ENCODE measurements around the gene CSMD2. TPM values are rescaled to one million over a fixed set of nuclear protein-coding genes. Genes with fewer than 3 reads are reported as not detected.

CSMD2 gene
- total and polyA plus RNA-seq, 2 of the 8 experiments (the other 6 are each of a cell fraction or from before 2014, with no cell fraction given) = 7.0 to 14.7 TPM

DNA sequence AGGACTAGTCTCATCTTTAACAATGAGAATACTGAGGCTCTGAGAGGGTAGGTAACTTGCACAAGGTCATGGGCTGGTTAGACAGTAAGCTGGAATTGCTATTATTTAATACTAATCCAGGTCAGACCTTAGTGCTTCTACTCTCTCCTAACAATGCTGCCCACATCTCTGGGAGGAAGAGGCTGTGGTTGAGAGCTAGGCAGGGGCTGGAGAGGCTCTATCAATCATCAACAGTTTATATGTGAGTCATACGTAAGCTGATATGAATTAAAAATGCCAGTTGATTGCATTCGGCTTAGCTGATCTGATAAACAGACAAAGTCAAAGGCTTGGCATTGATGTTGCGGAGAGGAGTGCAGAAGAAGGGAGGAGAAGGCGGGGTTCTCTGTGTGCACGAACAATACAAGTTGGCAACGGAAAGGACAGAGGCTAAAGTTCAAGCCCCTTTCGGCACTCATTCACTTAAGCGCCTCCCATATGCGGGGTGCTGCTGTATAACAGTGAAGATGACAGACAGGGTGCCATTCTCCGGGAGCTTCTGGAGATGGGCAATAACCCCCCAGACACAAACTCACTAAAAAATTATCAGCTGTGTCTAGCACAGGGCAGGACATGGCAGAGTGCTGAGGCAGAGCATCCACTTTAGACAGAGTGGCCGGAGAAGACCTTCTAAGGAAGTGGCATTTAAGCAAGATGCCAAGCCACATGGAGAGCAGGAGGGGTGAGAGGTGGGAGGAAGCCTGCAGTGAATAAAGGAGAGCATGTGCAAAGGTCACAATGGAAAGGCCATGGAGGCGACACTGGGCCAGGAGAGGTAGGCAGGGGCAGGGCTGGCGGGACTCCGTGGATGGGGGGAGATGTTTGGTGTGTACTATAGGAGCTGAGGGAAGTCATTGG is 497.4 kb downstream of the CSMD2 start:
- POLR2A ChIA-PET (ENCODE audit: partially characterized antibody) = no interaction called here
- Histone ChIP-seq H3K9me3 (ENCODE audit: insufficient read depth in 2 of 2, low read depth in 1 of 2, low read length in 1 of 2) (peaks cover 10 to 23% of the 10 kb centered on the region in 2 experiments; a peak in 3 of 4 replicates), H3K36me3 (ENCODE audit: control insufficient read depth in 2 of 4, insufficient read depth in 4 of 4, low read length in 3 of 4) (peaks cover 0 to 21% (median 5%) of the 10 kb centered on the region in 4 experiments; a peak in 4 of 8 replicates), H3K79me2 (ENCODE audit: control insufficient read depth in 1 of 2, insufficient read depth in 2 of 2, low read length in 2 of 2) (no peaks in the 10 kb centered on the region), H3K23ac (ENCODE audit: insufficient read length) (no peak overlapping the region), H2AFZ (ENCODE audit: low read length) (no peak overlapping the region), H2BK12ac (ENCODE audit: low read depth, low read length) (no peak overlapping the region), H3K4me2 (ENCODE audit: insufficient read depth in 1 of 2, low read depth in 2 of 2, low read length in 2 of 2) (no peak overlapping the region), H3K4me1 (replicated peaks in 1 of 4; ENCODE audit: control insufficient read depth in 3 of 4, insufficient read depth in 4 of 4, low read length in 3 of 4) (no peaks in the 10 kb centered on the region), H3K18ac (ENCODE audit: extremely low read depth, low read length) (no peak overlapping the region), H4K91ac (replicated peaks; ENCODE audit: insufficient read length, low read length) (no peak overlapping the region), H3K4ac (replicated peaks; ENCODE audit: insufficient read length, low read depth, low read length) (no peak overlapping the region), H2AK5ac (ENCODE audit: low read depth, low read length) (no peak overlapping the region), H3K27me3 (replicated peaks in 1 of 4; ENCODE audit: control insufficient read depth in 3 of 4, extremely low read depth in 1 of 4, insufficient read depth in 3 of 4, low read length in 3 of 4) (no peaks in the 10 kb centered on the region; a peak in 1 of 7 replicates), H2BK120ac (replicated peaks; ENCODE audit: low read depth, low read length) (no peak overlapping the region), H3K23me2 (ENCODE audit: low read depth, low read length) (no peaks in the 10 kb centered on the region), H3K27ac (ENCODE audit: low read depth, low read length) (no peak overlapping the region), H4K8ac (ENCODE audit: extremely low read depth, insufficient read depth, low read length) (no peak overlapping the region), H3K9ac (replicated peaks in 1 of 4; ENCODE audit: extremely low read depth in 1 of 4, low read depth in 3 of 4, low read length in 3 of 4) (no peak overlapping the region), H2BK20ac (ENCODE audit: low read length) (no peak overlapping the region), H3K4me3 (ENCODE audit: extremely low read depth in 1 of 4, insufficient read depth in 2 of 4, low read depth in 3 of 4, low read length in 4 of 4) (no peak overlapping the region), H2BK5ac (ENCODE audit: low read depth, low read length) (no peak overlapping the region), H4K5ac (ENCODE audit: insufficient read length, low read depth, low read length) (no peak overlapping the region), H3K14ac (ENCODE audit: insufficient read length) (no peak overlapping the region), H3K79me1 (ENCODE audit: low read depth, low read length) (no peaks in the 10 kb centered on the region), H3K56ac (replicated peaks; ENCODE audit: insufficient read length, low read depth, low read length) (no peak overlapping the region), H4K20me1 (replicated peaks in 1 of 2; ENCODE audit: control insufficient read depth in 1 of 2, insufficient read depth in 2 of 2, low read length in 2 of 2) (no peaks in the 10 kb centered on the region), H2BK15ac (ENCODE audit: low read length) (no peak overlapping the region)
- TF ChIP-seq CEBPB (IDR thresholded peaks at IDR 0.05; ENCODE audit: low read depth, low read length) = no peak
- TF ChIP-seq SP1 (IDR thresholded peaks at IDR 0.05; ENCODE audit: low read depth, low read length) = no peak
- no peak for TF ChIP-seq EP300 (IDR thresholded peaks at IDR 0.05; ENCODE audit: borderline replicate concordance in 1 of 2, low read depth in 2 of 2, low read length in 2 of 2)
- TF ChIP-seq POU5F1 (IDR thresholded peaks at IDR 0.05; ENCODE audit: low read depth, low read length) = no peak
- TF ChIP-seq RBBP5 (IDR thresholded peaks at IDR 0.05; ENCODE audit: borderline replicate concordance, low read depth, low read length) = no peak
- no peak for TF ChIP-seq NRF1 (IDR thresholded peaks at IDR 0.05; ENCODE audit: low read depth, low read length)
- TF ChIP-seq RNF2 (IDR thresholded peaks at IDR 0.05; ENCODE audit: borderline replicate concordance, low read depth, low read length, missing control alignments, poor library complexity, severe bottlenecking) = no peak
- CTCF ChIA-PET (ENCODE audit: partially characterized antibody) = interaction anchor here (1.0 to 1.8 kb wide), 3 partner anchors 32 to 35 kb away, joined by 3 to 7 read pairs (median 3); no protein-coding TSS in a partner anchor
- FAIRE-seq (no peak), DNase-seq (ENCODE audit: low read depth in 1 of 2, low spot score in 2 of 2) (no peak)
- WGBS, 2 experiments (ENCODE audit: extremely low coverage in 1 of 2, insufficient coverage in 1 of 2, insufficient read length in 1 of 2, insufficient replicate concordance in 2 of 2, low coverage in 1 of 2, low lambda C conversion rate in 2 of 2, missing lambda C conversion rate in 1 of 2) = 91% methylated on average over 13 of the region's 14 CpGs; no CpG with 5 or more reads in 1 of the 2 experiments
